Breast epithelium (tissue), 4 donors: ENCODE results near the gene PABPC1L. TPM values are rescaled to one million over a fixed set of nuclear protein-coding genes. Genes with fewer than 3 reads are reported as not detected.

ENCODE experiments used
- DNase-seq, 2 donors: peaks; one replicate each; pipeline ENCODE4 v3.0.0-alpha.2; 2019; ENCODE audit warnings: low spot score in 2 of 2
- H3K27ac ChIP-seq, 2 donors: fragments of 200-600 bp; sonication (generic) in 1 of 2; one replicate each; pipeline ENCODE4 v1.5.1; 2016 to 2019; ENCODE audit warnings: mild to moderate bottlenecking in 1 of 2
- H3K27me3 ChIP-seq, 2 donors: fragments of 200-600 bp; sonication (generic) in 1 of 2; one replicate each; pipeline versions ENCODE4 v1.5.1 to v1.6.0; 2017 to 2019; ENCODE audit warnings: control low read depth in 1 of 2, mild to moderate bottlenecking in 1 of 2
- H3K36me3 ChIP-seq: fragments of 200-600 bp; one replicate; pipeline ENCODE4 v1.5.1; 2019
- H3K4me1 ChIP-seq, 2 donors: fragments of 200-600 bp; sonication (generic); one replicate each; pipeline ENCODE4 v1.5.1; 2016 to 2019; ENCODE audit warnings: control low read depth in 1 of 2
- H3K4me3 ChIP-seq, 3 donors: fragments of 200-600 bp; sonication (generic); 1 replicate in 2 of 3; 2 replicates in 1 of 3; pipeline ENCODE4 v1.5.1; 2016 to 2019; ENCODE audit warnings: mild to moderate bottlenecking in 3 of 3, moderate library complexity in 2 of 3
- H3K9me3 ChIP-seq, 2 donors: fragments of 200-600 bp; sonication (generic) in 1 of 2; one replicate each; pipeline ENCODE4 v1.5.1; 2016 to 2019; ENCODE audit warnings: control low read depth in 1 of 2
- CTCF ChIP-seq, 3 donors: fragments of 450-650 bp; IDR thresholded peaks; one replicate each; pipeline ENCODE4 v1.5.1; 2016 to 2017; ENCODE audit warnings: antibody characterized with exemption in 3 of 3, mild to moderate bottlenecking in 3 of 3, moderate library complexity in 3 of 3
- POLR2A ChIP-seq: fragments of 450-650 bp; IDR thresholded peaks from one replicate; pipeline ENCODE4 v1.6.1; 2016; ENCODE audit warnings: antibody characterized with exemption, mild to moderate bottlenecking, moderate library complexity
- POLR2AphosphoS5 ChIP-seq, 3 donors: sonication (generic); formaldehyde crosslinking; IDR thresholded peaks; one replicate each; pipeline ENCODE4 v1.6.1; 2017; ENCODE audit warnings: antibody characterized with exemption in 3 of 3
- intact Hi-C: fragments of 100-400 bp; cut with DNase I; formaldehyde crosslinking; loops from one replicate; pipeline ENCODE4 v1.15.1; 2023; ENCODE audit warnings: low total_unique reads
- total RNA-seq, 3 donors: library from RNA; depleted of rRNA; stranded (reverse); fragments of >200 nt; gene quantifications; one replicate each; pipeline ENCODE4 v1.1.0, GENCODE V29; 2016

Gene PABPC1L
- total RNA-seq, 3 donors from 2014 or later = 6.9 to 55.3 (median 28.8) TPM

GRCh38 chr20:44886266-44886651, 23.6 kb upstream of the PABPC1L start:
- peak overlapping the region; percentile 96 to 98 (median 97) for H3K4me3 ChIP-seq
- no peaks in the 10 kb centered on the region for H3K36me3 ChIP-seq
- TF ChIP-seq CTCF (IDR thresholded peaks at IDR 0.05) (no peak), POLR2A (no peak), POLR2AphosphoS5 (IDR thresholded peaks at IDR 0.05) (no peak)
- peak overlapping the region; percentile 97 to 98 for H3K27ac ChIP-seq
- DNase-seq = no peak
- intact Hi-C loops = loop anchor here (5.0 kb wide), 1 partner anchor 674 kb away; the partner anchor contains the start of gene OSER1
- peaks cover 0 to 13% of the 10 kb centered on the region in 2 donors for H3K4me1 ChIP-seq
- no peaks in the 10 kb centered on the region for H3K27me3 ChIP-seq
- no peaks in the 10 kb centered on the region for H3K9me3 ChIP-seq

- peaks cover 0 to 13% of the 10 kb centered on the region in 2 donors for H3K4me1 ChIP-seq
- peak overlapping the region in 1 of 2 donors; percentile 97 for H3K27ac ChIP-seq
- TF ChIP-seq CTCF (IDR thresholded peaks at IDR 0.05) (no peak), POLR2A (no peak), POLR2AphosphoS5 (IDR thresholded peaks at IDR 0.05) (no peak)
- no peaks in the 10 kb centered on the region for H3K27me3 ChIP-seq
- H3K36me3 ChIP-seq = no peaks in the 10 kb centered on the region
- H3K9me3 ChIP-seq = no peaks in the 10 kb centered on the region
- intact Hi-C loops = loop anchor here (5.0 kb wide), 1 partner anchor 675 kb away; the partner anchor contains the start of gene OSER1
- H3K4me3 ChIP-seq = peak overlapping the region; percentile 96 to 98 (median 97)
- no peak for DNase-seq
Observed at GRCh38 chr20:44886828-44887227, 23.0 kb upstream of the PABPC1L start.

- Histone ChIP-seq H3K36me3 (no peaks in the 10 kb centered on the region), H3K4me1 (peaks cover 0 to 13% of the 10 kb centered on the region in 2 donors), H3K9me3 (no peaks in the 10 kb centered on the region), H3K27me3 (no peaks in the 10 kb centered on the region), H3K4me3 (peak overlapping the region in 2 of 3 donors; percentile 96 to 98), H3K27ac (no peak overlapping the region)
- DNase-seq = no peak
- TF ChIP-seq CTCF (IDR thresholded peaks at IDR 0.05) (no peak), POLR2A (no peak), POLR2AphosphoS5 (IDR thresholded peaks at IDR 0.05) (no peak)
- intact Hi-C loops = loop anchor here (5.0 kb wide), 1 partner anchor 675 kb away; the partner anchor contains the start of gene OSER1
Observed at GRCh38 chr20:44887466-44887865, 22.4 kb upstream of the PABPC1L start.

GRCh38 chr20:44888226-44889103, 21.4 kb upstream of the PABPC1L start:
- H3K27me3 ChIP-seq = no peaks in the 10 kb centered on the region
- H3K27ac ChIP-seq = peak overlapping the region; percentile 21 to 56
- no peaks in the 10 kb centered on the region for H3K9me3 ChIP-seq
- no peak for DNase-seq
- TF ChIP-seq CTCF (IDR thresholded peaks at IDR 0.05) (peak in 2 of 3 donors; percentile 47 to 67), POLR2AphosphoS5 (IDR thresholded peaks at IDR 0.05) (no peak)
- no peaks in the 10 kb centered on the region for H3K36me3 ChIP-seq
- H3K4me1 ChIP-seq = peaks cover 0 to 13% of the 10 kb centered on the region in 2 donors
- intact Hi-C loops = loop anchor here (5.0 kb wide), 1 partner anchor 676 kb away; the partner anchor contains the start of gene OSER1
- H3K4me3 ChIP-seq = peak overlapping the region in 1 of 3 donors; percentile 7

- intact Hi-C loops = no loop called here
- no peak for TF ChIP-seq POLR2A
- TF ChIP-seq CTCF (IDR thresholded peaks at IDR 0.05) = no peak
- TF ChIP-seq POLR2AphosphoS5 (IDR thresholded peaks at IDR 0.05) = no peak
- no peak overlapping the region for H3K4me3 ChIP-seq
- H3K27me3 ChIP-seq = no peaks in the 10 kb centered on the region
- peaks cover 0 to 9% of the 10 kb centered on the region in 2 donors for H3K4me1 ChIP-seq
- DNase-seq = no peak
- no peak overlapping the region for H3K27ac ChIP-seq
- no peaks in the 10 kb centered on the region for H3K9me3 ChIP-seq
- H3K36me3 ChIP-seq = no peaks in the 10 kb centered on the region
Observed at GRCh38 chr20:44891826-44892225, 18.0 kb upstream of the PABPC1L start.
